GM18526 (cell line): ENCODE results near the gene APBA3.

Experiments
- POLR2A ChIP-seq: IDR thresholded peaks from 3 replicates; pipeline ENCODE4 v1.6.1; 2011; ENCODE audit not compliant: insufficient read length; ENCODE audit errors: extremely low read depth

The APBA3 gene

GRCh38 chr19:3796358-3796757, 34.9 kb upstream of the APBA3 start:
- TF ChIP-seq POLR2A, result no peak

GRCh38 chr19:3793799-3794198, 32.3 kb upstream of the APBA3 start:
- TF ChIP-seq POLR2A, result no peak

- no peak for TF ChIP-seq POLR2A
Observed at GRCh38 chr19:3792114-3792513, 30.6 kb upstream of the APBA3 start.

GRCh38 chr19:3790941-3791340, 29.4 kb upstream of the APBA3 start:
- no peak for TF ChIP-seq POLR2A

GRCh38 chr19:3790209-3790734, 28.8 kb upstream of the APBA3 start:
- no peak for TF ChIP-seq POLR2A

DNA sequence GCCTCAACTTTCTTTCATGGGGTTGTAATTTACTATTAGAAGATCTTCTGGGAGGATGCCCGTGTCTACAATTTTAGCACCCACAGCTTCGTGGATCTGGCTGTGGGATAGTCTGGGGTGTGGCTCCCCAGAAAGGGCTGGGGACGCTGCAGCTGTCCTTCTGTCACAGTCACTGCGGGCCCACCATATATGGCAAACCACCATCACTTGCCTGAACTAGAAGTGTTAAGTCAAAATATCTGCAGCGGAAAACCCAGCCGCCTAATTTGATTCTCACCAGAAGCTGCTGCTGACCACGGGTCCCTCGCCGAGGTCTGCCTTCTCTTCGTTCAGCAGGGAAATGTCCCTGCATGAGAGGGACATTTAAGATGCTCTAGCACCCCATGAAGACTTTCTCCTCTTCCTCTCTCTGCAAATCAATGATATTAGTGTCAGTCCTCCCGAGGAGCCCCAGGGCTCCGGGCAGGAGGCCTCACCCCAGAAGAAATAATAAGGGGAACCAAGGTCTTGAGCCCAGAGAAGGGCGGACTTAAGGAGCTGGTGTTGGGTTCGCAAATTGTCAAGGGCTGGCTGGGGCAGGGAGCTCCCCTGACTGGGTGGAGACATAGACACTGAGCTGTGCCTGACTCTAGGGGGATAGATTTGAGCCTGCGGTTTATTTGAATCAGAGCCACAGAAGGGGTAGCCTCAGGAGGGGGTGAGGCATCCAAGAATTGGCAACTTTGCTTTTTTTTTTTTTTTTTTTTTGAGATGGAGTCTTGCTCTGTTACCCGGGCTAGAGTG, 27.7 kb upstream of the APBA3 start:
- no peak for TF ChIP-seq POLR2A

DNA sequence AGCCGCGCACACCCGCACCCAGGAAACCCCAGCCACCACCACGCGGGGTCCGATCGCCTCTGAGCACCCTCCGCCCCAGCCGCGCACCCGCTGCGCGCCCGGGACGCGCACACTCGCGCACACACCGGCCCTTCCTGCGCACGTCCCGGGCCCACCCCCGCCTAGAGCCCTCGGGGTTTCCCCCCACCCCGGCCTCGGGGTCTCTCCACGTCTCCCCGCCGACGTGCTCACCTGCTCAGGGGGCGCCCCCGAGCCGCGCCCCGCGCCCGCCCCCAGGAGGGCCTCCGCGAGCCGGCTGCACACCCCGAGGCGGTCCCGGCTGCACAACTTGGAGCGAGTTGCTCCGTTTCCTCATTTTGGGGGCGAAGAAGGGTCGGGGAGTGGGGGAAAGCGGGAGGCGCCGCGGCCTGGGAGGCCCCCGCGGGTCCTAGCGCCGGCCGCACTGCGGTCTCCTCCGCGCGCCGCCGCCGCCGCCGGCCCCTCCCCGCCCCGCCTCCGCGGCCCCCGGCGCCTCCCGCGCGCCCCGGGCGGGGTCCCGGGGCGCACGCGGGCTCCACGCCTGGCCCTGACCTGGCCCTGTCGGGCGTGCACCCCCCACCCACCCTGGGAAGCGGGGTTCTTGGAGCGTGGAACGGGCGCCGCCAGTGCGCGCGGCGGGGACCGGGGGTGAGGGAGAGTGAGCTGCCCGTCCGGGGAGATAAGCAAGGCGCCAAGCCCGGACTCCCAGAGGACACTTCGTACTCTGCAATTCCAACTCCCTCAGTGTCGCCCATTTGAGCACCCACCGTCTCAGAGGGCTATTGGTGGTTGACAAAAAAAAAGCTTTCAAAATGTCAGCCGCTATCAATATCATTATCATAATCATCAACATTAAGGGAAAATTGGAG, 24.7 kb upstream of the APBA3 start, which contains the start of gene MATK:
MATK (minus strand) TSS at position 444 of the 887 bp plus-strand sequence. CDS start 1,246 bp downstream, outside the sequence.
- TF ChIP-seq POLR2A, result no peak

DNA sequence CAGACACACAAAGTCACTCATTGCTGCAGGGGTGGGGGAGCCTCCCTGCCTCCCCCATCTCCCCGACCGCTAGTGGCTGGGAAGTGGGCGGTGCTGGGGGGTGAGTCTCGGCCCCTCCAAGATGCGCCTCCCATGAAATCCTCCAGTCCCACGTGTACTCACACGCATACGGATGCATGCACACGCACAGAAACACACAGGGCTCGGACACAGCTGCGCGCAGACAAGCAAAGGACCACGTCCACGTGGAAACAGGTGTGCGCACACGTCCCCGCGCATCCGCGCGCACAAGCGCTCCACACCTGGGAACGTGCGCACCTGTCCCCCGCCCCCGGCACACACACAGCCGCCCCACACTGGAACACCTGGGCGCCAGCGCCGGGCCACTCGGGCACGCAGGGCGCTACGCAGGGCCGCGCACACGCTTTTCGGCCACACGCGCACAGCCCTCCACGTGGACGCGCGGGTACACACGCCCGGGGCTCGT, 24.0 kb upstream of the APBA3 start:
- no peak for TF ChIP-seq POLR2A

DNA sequence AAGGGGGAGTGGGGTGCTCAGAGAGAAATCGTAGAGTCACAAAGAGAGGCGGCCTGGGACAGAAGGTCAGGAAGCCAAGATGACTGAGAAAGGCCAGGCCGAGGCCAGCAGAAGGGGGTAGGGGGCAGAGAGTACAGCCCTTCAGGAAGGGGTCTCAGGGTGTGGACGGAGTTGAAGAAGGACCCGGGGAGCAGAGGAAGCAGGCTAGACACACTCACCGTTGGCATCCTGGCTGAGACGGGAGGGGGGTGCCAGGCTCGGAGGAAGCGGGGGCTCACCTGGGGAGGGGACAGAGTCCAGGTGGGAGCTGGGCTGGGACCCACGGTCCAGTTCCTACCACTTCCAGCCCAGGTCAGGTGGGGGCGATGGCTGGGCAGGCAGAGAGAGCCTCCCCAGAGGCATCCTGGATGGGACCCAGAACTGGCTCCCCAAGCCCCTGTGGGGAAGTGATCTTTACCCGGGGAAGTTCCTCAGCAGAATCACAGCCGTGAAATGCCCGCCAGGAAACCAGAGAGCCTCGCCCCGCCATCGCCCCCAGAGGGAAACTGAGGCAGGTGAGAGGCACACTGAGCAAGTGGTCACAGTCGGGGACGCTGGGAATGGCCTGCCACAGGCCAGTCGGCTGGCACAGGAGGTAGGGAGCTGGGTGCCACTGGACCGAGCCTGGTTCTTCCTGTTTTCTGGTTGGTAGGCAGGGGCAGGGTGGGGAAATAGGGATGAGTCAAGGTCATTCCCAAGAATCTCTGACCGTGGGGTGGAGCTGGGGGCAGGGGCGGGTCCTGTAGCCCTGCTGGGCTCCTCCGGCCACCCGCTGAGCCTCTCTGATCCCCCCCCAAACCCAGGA, 23.3 kb upstream of the APBA3 start:
- no peak for TF ChIP-seq POLR2A

- TF ChIP-seq POLR2A, result no peak
Observed at GRCh38 chr19:3783660-3784584, 22.4 kb upstream of the APBA3 start.

DNA sequence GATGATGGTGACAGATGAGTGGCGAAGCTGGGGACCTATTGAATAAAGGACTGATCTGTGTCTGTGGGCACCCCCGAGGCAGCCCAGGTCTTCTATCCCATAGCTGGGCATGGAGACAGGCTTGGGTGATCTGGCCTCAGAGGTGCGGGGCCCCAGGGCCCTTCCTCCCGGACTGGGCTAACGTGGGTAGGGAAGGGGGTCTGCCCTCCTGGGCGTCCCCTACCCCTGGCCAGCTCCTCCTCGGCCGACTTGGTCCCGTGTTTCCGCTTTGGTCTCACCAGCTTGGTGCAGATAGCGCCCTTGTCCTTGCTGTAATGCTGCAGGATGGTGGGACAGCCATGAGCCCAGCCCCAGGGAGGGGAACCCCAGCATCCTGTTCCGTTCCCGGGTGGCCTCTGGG, 21.4 kb upstream of the APBA3 start:
- TF ChIP-seq POLR2A, result no peak

GRCh38 chr19:3782330-3782729, 20.8 kb upstream of the APBA3 start:
- TF ChIP-seq POLR2A, result no peak

DNA sequence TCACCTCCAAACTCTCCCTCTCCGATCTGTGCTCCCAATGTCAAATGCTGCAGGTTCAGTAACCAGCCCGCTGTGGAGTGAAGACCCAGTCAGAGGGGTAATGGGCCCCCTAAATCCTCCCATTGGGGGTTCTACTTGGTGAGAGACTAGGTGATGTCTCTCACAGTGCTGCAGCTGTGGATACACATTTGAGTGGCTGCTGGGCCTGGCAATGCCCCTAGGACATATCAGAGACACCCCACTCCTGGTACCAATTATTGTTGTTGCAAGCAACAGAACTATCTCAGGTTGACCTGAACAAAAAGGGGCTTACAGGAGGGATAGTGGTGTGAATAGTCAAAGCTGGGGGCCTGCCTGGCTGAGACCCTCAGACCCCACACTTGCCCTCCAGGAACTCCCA, 20.1 kb upstream of the APBA3 start:
- TF ChIP-seq POLR2A, result no peak
